Astrocyte of the spinal cord (primary cell): ENCODE measurements around the gene SNX14.
A peak's percentile ranks its signal among the peaks of the same experiment; 100 is the strongest.
"Not testable (repeated sequence)": the region's sequence is repeated elsewhere in the genome, so short reads cannot be mapped to it uniquely, and the experiment has no call there.

ENCODE experiments used
- DNase-seq: peaks from one replicate; pipeline ENCODE4 v3.0.0; 2011; ENCODE audit warnings: low read depth, low spot score
- H3K4me3 ChIP-seq: 2 replicates; pipeline ENCODE4 v1.5.1; 2011; ENCODE audit warnings: low read depth, mild to moderate bottlenecking, low read length, moderate library complexity
- CTCF ChIP-seq: IDR thresholded peaks from 2 replicates; pipeline ENCODE4 v1.5.1; 2012; ENCODE audit warnings: low read depth, mild to moderate bottlenecking, low read length, inconsistent platforms
- in situ Hi-C: cut with HindIII; loops from 2 replicates; pipeline ENCODE4 v1.10.0; 2017; ENCODE audit warnings: low sequenced_read_pairs

SNX14 gene

GRCh38 chr6:85585741-85586140 is 7.9 kb downstream of the SNX14 start:
- DNase-seq = no peak
- no peak for TF ChIP-seq CTCF
- no peak overlapping the region for H3K4me3 ChIP-seq
- in situ Hi-C loops = no loop called here

DNA sequence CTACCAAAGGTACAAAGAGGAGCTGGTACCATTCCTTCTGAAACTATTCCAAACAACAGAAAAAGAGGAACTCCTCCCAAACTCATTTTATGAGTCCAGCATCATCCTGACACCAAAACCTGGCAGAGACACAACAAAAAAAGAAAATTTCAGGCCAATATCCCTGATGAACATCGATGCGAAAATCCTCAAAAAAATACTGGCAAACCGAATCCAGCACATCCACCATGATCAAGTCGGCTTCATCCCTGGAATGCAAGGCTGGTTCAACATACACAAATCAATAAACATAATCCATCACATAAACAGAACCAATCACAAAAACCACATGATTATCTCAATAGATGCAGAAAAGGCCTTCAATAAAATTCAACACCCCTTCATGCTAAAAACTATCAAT is 10.8 kb downstream of the SNX14 start:
- H3K4me3 ChIP-seq, in situ Hi-C loops: not testable (repeated sequence)

GRCh38 chr6:85581572-85581971 is 12.1 kb downstream of the SNX14 start:
- no peak for DNase-seq
- TF ChIP-seq CTCF = no peak
- no peak overlapping the region for H3K4me3 ChIP-seq
- in situ Hi-C loops = no loop called here

More for the DNA sequence above, 10.8 kb downstream of the SNX14 start:
- DNase-seq = not testable (repeated sequence)

DNA sequence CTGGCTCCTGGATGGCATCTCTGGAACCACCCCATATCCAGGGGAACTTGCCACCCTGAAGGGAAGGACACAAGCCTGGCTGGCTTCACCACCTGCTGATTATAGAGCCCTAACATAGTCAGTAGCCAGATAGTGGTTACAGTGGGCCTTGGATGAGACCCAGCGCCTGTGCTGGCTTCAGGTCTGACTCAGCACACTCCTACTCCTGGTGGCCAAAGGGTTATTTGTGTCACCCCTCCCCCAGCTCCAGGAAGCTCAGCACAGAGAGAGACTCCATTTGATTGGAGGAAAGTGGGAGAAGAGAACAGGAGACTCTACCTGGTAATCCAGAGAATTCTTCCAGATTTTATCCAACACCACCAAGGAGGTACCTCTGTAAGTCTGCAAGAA is 12.8 kb downstream of the SNX14 start:
- DNase-seq = peak; percentile 70
- no peak overlapping the region for H3K4me3 ChIP-seq
- in situ Hi-C loops = no loop called here
- TF ChIP-seq CTCF = no peak

DNA sequence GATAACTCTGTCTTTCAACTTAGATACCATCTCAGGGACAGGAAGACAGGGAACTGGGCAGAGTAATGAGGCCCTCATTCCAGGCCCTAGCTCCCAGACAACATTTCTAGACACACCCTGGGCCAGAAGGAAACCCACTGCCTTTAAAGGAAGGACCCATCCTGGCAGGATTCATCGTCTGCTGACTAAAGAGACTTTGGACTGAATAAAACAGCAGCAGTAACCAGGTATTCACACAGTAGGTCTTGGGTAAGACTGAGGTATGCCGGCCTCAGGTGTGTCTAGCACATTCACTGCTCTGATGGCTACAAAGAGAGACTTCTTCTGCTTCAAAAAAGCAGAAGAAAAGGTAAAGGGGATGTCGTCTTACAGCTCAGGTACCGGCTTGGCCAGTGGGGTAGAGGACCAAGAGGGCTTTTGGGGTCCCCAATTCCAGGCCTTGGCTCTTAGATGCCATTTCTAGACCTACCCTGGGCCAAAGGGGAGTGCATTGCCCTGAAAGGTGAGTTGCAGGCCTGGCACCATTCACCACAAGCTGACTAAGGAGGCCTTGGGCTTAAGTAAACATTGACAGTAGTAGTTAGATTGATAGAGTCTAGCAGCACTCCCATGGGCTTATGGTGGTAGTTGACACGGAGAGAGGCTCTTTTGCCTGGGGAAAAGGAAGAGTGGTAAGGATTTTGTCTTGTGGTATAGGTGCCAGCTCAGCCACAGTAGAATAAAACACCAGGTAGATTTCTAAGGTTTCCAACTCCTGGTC is 13.4 kb downstream of the SNX14 start:
- DNase-seq = no peak
- in situ Hi-C loops = no loop called here
- TF ChIP-seq CTCF = no peak
- no peak overlapping the region for H3K4me3 ChIP-seq

GRCh38 chr6:85579581-85579980 is 14.1 kb downstream of the SNX14 start:
- TF ChIP-seq CTCF = no peak
- no peak overlapping the region for H3K4me3 ChIP-seq
- in situ Hi-C loops = no loop called here
- DNase-seq = no peak

DNA sequence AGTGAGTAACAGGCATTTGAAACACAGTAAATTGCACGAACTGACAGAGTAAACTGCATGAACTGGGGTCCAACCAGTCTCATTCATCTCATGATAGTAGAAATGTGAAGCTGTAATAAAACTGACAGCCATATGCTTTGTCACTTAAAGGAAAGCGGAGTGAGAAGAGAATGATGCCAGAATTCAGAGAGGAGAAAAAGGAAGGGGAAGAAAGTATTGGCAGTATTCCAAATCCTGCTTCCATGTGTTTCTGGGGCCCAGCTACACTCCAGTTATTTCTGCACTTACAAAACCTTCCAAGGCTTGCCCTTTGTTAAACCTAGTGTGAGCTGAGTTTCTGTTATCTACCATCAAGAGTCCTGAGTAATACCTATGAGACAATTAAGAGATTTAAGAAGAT is 17.2 kb downstream of the SNX14 start:
- DNase-seq = no peak
- in situ Hi-C loops = no loop called here
- no peak overlapping the region for H3K4me3 ChIP-seq
- no peak for TF ChIP-seq CTCF
